GM18867 (cell line): ENCODE data around the gene ZBTB39.
"Not testable (repeated sequence)": the region's sequence is repeated elsewhere in the genome, so short reads cannot be mapped to it uniquely, and the experiment has no call there.

Experiments
- ATAC-seq: cut with Tn5 transposase; IDR thresholded peaks from one replicate; pipeline ENCODE4 v1.9.1; 2021; ENCODE audit warnings: mild to moderate bottlenecking, moderate library complexity; ENCODE audit not compliant: unreplicated experiment

ZBTB39 gene

DNA sequence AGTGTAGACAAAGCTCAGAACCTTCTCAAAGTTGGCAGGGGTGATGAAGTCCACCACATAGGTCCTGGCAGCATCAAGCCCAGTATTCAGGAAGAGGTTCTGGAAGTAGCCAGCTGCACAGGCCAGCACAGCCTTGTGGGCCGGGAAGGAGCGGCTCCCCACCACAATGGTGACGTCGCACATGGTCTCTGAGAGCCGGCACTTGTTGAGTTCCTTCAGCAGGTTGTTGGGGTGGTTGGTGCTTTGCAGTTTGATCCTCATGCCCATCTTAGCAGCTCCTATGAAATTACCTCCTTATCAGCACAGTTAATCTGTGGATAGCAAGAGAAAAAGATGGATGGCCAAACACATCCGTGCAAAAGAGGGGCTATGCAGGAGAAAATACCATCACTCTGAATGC lies 1.7 kb downstream of the ZBTB39 start:
- ATAC-seq, result no peak

DNA sequence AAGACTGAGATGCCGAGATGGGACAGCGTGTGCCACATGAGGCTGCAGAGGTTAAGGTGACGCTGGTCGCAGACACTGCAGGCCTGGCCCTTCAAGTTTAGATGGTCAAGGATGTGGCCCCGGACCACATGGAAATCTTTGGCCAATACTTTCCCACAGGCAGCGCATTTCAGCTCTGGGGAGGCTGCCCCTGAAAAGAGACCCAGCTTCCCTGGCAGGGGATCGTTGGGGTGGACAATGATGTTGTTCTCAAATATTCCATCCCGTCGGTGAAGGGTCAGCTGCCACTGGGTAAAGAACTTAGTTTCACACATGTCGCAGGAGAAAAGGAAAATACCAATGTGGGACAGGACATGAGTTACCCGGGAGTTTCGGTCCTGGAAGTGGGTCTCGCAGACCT lies 3.0 kb downstream of the ZBTB39 start:
- no peak for ATAC-seq

DNA sequence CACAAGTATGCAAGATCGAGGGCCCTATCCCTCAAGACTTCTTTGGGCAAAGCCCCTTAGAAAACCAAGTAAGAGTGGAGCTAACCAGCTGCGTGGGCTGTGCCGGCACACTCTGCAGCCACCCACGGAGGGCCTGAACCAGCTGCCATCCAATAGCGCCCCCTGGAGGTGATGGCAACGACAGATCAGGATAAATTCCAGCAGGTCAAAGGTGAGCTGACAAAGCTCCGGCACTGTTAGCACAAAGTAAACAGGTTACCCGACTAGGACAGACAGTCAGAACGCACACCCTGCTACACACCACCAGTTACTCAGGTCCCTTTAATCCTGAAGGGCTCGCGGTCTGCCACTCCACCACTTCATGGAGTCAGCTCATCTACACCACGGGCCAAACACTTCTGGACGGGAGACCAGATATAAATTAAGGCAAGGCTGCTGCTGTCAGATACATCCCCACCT lies 4.9 kb downstream of the ZBTB39 start:
- no peak for ATAC-seq

DNA sequence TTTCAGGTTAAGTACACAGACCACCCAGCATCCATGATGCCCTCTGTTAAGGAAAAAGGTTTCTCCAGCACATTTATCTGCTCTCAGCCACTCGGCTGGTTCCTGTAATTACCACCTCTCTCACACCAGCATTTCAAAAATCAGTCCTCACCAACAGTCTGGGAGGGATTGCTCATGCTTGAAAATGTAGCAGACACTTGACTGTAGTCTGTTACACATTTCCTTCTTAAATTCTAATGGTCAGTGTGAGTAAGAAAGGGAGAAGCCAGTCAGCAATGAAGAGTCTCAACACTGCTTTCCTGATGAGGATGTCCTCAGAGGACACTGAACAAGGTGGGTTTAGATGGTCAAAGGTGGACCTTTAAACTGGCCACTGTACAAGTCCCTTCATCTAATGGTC lies 6.0 kb downstream of the ZBTB39 start:
- no peak for ATAC-seq

DNA sequence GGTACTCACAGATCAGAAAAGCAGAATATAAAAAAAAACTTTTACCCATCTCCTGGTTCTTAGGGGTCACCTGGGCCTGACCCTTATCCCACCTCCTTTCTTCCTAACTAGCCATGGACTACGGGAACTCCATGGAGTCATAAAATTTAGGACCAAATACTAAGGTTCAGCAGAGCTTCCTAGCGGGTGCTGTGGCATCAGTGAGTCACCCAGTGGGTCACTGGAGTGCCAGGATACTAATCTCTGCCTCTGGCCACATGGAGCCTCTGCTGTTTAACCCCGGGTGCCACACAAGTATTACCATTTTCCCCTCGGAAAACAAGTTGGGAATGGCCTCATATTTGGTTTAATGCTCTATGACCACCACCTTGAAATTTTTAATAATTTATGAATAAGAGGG lies 6.9 kb downstream of the ZBTB39 start:
- no peak for ATAC-seq

DNA sequence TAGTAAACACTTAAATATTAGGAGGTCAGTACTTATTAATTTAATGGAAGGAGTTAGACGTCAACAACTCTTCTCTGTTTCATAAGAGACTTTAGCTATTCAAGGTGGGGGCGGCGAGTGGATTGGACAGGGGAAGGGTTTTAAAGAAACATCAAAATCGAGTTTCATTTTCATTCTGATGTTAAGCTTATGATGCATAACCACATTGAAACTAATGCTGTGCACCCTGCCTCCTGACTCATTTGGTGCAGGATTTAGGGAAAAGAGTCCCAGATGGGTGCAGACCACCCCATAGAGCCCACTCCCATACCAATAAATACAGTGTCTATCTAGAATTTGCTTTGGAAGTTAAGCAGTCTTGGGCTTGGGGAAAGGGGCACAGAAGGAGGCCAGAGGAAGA lies 7.4 kb downstream of the ZBTB39 start:
- ATAC-seq, result peak; percentile 82

DNA sequence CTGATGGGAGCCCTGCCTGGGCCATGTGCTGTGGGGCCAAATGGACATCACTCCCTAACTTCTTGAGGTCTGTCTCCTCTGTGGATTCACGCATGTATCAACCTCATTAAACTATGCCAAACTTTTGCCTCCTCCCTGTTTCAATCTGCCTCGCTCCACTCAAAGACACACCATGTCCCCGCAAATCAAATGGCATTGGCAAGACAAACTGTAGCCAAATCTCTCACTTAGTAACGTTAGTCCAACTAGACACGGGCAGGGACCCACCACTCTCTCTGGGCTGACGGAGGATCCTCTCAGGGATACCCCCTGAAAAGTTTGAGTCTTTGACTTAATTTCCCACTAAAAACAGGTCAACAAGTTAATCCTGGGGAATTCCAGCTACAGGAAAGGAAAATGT lies 8.0 kb downstream of the ZBTB39 start:
- ATAC-seq, result no peak

DNA sequence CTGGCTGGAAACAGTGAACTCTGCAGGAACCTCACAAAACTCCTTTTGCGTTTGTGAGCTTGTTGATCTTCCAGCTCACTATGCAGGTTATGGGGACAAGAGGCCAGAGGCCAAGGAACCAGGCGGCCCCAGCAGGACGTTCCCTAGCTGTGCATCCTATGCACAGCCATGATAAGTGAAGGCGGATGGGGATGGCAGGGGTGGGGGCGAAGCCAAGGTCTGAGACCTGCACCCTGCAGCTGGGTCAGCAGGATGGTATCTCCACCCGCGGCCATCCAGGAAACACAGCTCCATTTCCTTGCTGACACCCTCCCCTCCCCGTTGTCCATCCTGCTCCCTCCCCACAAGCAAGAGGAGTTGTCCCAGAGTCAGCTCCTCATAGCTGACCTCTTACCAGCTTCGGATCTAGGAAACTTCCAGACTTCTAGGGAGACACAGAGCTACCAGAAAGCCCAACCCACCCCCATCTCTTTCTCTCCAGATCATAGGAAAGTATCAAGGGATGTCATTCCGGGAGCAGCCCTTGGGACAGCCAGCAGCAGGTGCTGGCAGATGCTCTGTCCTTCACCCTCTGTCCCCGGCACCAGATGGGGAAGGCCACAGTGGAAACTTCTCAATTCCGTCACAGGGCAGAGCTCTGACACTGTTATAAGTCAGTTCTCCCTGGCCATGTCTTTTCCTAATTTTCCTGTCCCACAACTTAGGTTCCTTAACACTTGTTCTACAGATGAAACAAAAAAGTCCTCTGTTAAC lies 9.4 kb downstream of the ZBTB39 start:
- no peak for ATAC-seq

DNA sequence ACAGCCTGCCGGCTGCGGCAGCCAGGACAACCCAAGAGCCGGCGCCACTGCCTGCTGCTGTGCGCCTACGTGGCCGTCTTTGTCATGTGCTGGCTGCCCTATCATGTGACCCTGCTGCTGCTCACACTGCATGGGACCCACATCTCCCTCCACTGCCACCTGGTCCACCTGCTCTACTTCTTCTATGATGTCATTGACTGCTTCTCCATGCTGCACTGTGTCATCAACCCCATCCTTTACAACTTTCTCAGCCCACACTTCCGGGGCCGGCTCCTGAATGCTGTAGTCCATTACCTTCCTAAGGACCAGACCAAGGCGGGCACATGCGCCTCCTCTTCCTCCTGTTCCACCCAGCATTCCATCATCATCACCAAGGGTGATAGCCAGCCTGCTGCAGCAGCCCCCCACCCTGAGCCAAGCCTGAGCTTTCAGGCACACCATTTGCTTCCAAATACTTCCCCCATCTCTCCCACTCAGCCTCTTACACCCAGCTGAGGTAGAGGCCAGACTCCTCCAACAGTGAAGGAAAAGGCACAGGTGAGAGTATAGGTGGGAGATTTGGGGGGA lies 10.3 kb downstream of the ZBTB39 start:
- ATAC-seq, result no peak

DNA sequence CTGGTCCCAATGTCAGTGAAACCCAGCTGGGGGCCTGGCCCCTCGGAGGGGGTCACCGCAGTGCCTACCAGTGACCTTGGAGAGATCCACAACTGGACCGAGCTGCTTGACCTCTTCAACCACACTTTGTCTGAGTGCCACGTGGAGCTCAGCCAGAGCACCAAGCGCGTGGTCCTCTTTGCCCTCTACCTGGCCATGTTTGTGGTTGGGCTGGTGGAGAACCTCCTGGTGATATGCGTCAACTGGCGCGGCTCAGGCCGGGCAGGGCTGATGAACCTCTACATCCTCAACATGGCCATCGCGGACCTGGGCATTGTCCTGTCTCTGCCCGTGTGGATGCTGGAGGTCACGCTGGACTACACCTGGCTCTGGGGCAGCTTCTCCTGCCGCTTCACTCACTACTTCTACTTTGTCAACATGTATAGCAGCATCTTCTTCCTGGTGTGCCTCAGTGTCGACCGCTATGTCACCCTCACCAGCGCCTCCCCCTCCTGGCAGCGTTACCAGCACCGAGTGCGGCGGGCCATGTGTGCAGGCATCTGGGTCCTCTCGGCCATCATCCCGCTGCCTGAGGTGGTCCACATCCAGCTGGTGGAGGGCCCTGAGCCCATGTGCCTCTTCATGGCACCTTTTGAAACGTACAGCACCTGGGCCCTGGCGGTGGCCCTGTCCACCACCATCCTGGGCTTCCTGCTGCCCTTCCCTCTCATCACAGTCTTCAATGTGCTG lies 11.0 kb downstream of the ZBTB39 start:
- no peak for ATAC-seq

DNA sequence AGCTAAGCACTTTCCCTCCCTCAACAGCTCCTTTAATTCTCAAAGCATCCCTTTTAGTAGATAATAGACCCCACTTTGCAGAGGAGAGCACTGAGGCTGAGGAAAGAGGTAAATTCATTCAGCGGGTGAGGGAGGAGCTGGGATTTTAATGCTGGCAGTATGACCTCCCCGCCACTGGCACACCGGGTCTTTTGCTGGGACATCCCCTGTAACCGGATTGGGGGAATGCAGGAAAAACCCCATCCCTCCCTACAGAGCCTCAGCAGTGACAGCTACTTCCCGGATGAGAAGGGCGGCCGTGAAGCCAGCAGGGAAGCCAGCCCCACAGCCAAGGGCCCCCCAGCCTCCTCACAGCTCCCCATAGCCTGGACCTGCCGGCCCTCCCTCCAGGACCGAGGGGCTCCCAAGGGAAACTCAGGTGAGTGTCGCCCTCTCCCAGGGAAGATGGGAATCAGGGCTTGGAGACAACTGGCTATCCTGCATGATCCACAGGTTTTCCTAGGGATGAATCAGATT lies 12.1 kb downstream of the ZBTB39 start:
- no peak for ATAC-seq

DNA sequence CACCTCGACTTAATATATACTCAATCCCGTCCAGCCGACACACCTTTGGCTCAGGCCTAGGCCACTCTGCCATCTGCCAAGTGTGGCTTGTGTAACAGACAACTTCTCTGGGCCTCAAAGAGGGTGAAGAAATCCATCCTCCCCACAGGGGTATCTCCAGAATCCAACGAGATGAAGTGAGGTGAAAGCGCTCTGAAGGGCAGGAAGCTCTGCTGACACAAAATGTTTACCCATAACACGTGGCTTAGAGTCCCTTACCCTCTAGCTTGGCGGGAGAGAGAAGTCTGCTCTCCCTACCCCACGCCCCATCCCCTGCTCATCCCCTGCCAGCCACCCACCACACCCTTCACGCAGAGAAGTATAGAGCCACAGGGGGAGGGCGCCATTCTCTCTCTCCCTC lies 13.0 kb downstream of the ZBTB39 start:
- no peak for ATAC-seq

DNA sequence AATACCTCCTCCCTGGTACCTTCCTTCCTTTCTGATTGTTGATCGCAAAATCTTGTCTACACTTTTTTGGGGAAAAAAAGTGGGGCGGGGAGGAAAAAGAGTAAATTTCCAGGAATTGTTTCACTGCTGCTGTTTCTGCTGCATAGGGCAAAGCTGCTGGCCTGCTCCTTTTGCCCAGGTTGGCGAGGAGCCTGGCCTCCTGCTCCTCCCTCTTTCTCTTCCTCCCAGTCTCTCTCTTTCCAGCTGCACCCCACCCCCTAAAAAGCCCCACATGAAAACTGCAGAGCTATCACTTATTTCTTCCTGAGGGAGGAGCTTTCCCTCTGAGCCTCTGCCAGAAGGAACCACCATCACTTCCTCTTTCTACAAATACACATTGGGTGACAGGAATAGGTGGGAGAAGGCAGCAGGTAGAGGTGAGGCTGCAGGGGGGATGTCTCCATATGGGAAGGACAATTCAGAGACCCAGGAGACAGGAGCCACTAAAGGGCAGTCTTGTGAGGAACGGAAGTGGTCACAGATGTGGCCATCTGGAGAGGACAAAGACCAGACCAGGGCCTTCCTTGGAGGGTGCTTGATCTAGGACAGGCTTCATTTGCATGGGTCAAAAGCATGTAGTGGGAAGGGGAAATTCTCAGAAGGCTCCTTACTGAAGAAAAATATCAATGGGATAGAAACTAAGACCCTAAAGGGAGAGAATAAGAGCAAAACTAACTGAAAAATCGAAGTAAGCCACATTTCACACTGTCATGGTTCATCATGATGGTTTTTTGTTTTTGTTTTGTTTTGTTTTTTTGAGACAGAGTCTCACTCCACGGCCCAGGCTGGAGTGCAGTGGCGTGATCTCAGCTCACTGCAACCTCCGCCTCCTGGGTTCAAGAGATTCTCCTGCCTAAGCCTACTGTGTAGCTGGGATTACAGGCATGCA lies 14.8 kb downstream of the ZBTB39 start:
- no peak for ATAC-seq

DNA sequence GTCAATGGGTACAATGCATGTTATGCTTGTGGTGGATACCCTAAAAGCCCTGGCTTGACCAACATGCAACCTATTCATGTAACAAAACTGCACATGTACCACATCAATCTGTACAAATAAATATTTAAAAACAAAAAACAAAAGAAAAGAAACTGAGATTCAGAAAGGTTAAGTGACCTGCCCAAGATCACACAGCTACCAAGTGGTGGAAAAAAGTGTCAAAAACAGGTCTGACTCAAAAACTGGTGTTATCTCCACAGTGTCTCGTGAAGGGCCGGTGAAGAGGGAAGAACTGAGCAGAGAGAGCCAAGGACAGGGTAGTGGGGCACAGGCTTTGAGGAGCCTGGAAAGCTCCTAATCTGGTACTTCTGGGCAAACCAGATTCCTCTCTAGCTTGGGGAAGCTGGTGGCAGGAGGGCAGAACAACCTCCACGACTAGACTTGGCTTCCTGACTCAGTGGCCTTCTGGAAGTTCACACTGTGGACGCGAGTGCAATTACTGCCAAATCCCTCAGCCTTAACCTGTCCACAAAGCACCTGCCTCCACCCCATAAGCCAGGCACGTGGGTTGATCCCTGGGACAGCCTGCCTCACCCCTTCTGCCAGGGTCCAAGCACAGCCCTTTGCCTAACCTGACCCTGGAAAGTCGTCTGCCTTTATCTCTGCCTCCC lies 15.6 kb downstream of the ZBTB39 start:
- no peak for ATAC-seq

DNA sequence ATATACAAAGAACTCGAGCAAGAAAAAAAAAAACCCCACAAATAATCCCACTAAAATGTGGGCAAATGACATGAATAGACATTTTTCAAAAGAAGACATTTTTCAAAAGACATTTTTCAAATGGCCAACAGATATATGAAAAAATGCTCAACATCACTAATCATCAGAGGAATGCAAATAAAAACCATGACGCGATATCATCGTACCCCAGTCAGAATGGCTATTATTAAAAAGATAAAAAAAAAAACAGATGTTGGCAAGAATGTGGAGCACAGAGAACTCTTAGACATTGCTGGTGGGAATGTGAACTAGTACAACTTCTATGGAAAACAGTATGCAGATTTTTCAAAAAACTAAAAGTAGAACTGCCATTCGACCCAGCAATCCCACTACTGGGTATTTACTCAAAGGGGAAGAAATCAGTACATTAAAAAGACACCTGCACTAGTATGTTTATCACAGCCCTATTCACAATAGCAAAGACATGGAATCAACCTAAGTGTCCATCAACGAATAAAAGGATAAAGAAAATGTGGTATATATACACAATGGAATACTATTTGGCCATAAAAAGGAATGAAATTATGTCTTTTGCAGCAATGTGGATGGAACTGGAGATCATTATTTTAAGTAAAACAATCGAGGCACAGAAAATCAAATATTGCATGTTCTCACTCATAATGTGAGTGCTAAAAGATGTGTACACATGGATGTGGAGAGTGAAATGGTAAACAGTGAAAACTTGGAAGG lies 16.3 kb downstream of the ZBTB39 start:
- ATAC-seq, result no peak

DNA sequence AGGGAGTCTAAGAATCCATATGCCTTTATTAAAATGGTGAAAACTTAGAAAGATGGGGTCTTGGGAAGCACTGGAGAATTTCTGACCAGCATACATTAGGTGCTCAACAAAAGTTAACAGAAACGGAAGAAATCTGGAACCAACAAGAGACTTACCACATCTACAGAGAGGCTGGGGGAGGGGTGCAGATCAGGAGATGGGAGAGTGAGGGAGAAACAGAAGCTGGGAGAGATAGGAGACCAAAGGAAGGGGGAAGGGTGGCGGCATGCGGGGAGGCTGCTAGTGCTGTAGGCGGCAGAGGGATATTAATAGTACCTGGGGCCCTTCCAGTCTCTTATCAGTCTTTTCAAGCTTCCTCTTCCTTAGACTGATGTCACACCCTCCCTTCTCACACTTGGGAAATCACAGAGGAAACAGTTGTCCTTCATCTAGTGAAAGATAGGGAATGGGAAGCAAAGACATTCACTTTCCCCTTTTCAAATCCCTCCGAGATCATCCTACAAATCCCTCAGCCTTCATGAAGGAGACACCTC lies 18.1 kb downstream of the ZBTB39 start:
- no peak for ATAC-seq

DNA sequence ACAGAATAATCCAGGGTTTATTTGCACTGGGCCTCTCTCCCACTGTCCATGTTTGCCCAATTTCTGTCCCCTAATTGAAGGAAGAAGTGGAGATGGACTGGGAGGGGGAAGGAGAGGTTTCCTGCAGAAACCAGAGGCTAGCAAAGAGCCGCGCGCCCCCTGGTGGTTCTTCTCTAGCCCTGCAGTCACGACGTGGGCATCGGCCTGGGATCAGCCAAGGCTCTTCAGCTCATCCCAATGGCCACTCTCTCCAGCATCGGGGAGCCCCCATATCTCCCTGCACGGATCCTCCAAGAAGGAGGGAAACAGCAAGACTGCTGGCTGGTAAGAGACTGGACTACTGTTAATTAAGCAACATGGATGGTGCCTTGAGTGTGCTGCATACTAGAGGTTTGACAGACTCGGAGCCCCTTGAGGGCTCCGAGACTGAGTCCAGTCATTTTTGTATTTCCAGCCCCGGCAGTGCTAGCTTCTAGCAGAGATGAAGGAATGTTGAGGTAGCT lies 18.7 kb downstream of the ZBTB39 start:
- ATAC-seq, result peak; percentile 50

DNA sequence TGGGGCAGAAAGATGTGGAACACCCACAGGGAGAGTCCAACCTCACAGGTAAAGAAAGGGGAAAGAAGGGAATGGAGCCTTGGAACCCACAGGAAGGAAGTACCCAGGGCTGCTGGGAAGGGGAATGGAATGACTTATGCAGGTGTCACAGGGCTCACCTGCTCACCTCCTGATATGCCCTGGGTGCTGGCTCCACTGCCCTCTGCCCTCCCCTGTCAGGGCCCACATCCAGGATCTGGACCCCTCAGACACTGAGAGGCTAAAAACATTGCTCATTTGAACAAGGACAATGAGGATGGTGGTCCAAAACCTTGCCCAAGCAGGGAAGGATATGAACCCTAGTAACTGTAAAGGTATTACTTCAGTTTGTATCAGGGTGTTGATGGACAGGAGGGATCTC lies 19.3 kb downstream of the ZBTB39 start:
- no peak for ATAC-seq

DNA sequence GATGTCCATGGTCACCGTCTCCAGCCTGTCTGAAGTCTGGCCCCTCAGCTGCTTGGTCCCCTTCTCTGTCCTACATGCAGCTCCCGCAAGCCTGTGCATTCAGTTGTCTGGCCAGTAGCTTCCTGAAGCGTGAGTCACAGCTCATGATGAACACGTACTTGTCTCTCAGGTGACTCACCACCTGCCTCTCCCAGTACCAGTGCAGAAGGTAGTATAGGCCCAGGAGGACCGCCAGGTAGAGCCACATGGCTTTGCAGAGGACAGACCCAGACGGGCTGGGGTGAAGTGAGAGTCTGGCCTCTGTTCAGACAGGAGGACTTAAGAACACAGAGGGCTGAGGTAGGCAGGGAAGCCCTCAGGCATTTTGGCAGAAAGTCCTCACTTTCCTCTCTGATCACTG lies 20.6 kb downstream of the ZBTB39 start:
- ATAC-seq, result not testable (repeated sequence)
